K562 (cell line): Measurements from ENCODE around the gene FAM98C. TPM values are rescaled to one million over a fixed set of nuclear protein-coding genes. Genes with fewer than 3 reads are reported as not detected.

ENCODE experiments used
- ATAC-seq: fragments of 200-7000 bp; cut with Tn5 transposase; 3 replicates; pipeline ENCODE4 v1.9.1; 2020; ENCODE audit warnings: moderate library complexity
- BruUV-seq: library from RNA; stranded (reverse); fragments of 400-500 nt; replicated peaks from 2 replicates; lab custom pipeline; 2021; lab: Mats Ljungman, UMichigan
- CTCF ChIA-PET: fragments of 300-600 bp; formaldehyde crosslinking; extraction: SDS; loops from one replicate; lab custom pipeline; 2021; ENCODE audit warnings: low intra/inter-chr PET ratio; lab: Yijun Ruan, JAX
- POLR2A ChIA-PET: fragments of 300-600, 350-650 bp; sonication (Branson Sonifier 250); formaldehyde crosslinking; extraction: SDS; loops from one replicate; lab custom pipeline; 2021; ENCODE audit warnings: antibody characterized with exemption, inconsistent platforms; lab: Yijun Ruan, JAX
- DNase-seq, 4 experiments: peaks; one replicate each; pipeline versions ENCODE4 v3.0.0 to v3.0.0-alpha.2; 2011 to 2018; ENCODE audit warnings: low spot score in 3 of 4, mixed read lengths in 3 of 4; ENCODE audit errors: extremely low read depth in 1 of 4
- FAIRE-seq: peaks from 2 replicates; lab custom pipeline; 2011; peaks lifted over from hg19 to GRCh38; lab: Jason Lieb, UNC
- H2AFZ ChIP-seq: 2 replicates; pipeline ENCODE4 v1.6.0; 2011; ENCODE audit warnings: low read depth, low read length, control low read depth, inconsistent platforms
- H3K27ac ChIP-seq: fragments of 200-600 bp; 3 replicates; pipeline ENCODE4 v1.8.0; 2011; ENCODE audit warnings: low read depth, mild to moderate bottlenecking, control low read depth, inconsistent platforms, low read length, moderate library complexity, mixed read lengths; ENCODE audit errors: extremely low read depth
- H3K27me3 ChIP-seq, 2 experiments: fragments of 300-600 bp in 1 of 2; 2 replicates in 1 of 2; 3 replicates in 1 of 2; pipeline versions ENCODE4 v1.6.0 to v1.8.0; 2011; ENCODE audit warnings: inconsistent platforms in 2 of 2, low read length in 2 of 2, mild to moderate bottlenecking in 1 of 2, mixed read lengths in 1 of 2, moderate library complexity in 1 of 2; ENCODE audit not compliant: control insufficient read depth in 2 of 2, insufficient read depth in 2 of 2
- H3K36me3 ChIP-seq: fragments of 300-600 bp; 3 replicates; pipeline ENCODE4 v1.8.0; 2011; ENCODE audit warnings: mild to moderate bottlenecking, low read length, inconsistent platforms; ENCODE audit not compliant: control insufficient read depth, insufficient read depth
- H3K4me1 ChIP-seq, 2 experiments: fragments of 200-600 bp in 1 of 2; replicated peaks in 1 of 2; 2 replicates in 1 of 2; 3 replicates in 1 of 2; pipeline versions ENCODE4 v1.5.1 to v1.8.0; 2011; ENCODE audit warnings: inconsistent platforms in 2 of 2, low read length in 2 of 2, mild to moderate bottlenecking in 1 of 2, mixed read lengths in 1 of 2, moderate library complexity in 1 of 2; ENCODE audit not compliant: control insufficient read depth in 2 of 2, insufficient read depth in 2 of 2
- H3K4me2 ChIP-seq: 2 replicates; pipeline ENCODE4 v1.6.1; 2011; ENCODE audit warnings: low read length, control low read depth, inconsistent platforms, mixed read lengths; ENCODE audit not compliant: insufficient read depth
- H3K4me3 ChIP-seq: fragments of 200-600 bp; sonication (generic), shearing (Covaris generic); 2 replicates; pipeline ENCODE4 v1.5.1; 2016; ENCODE audit warnings: control low read depth, inconsistent platforms
- H3K79me2 ChIP-seq: fragments of 200-600 bp; 3 replicates; pipeline ENCODE4 v1.8.0; 2011; ENCODE audit warnings: low read length, inconsistent platforms; ENCODE audit not compliant: control insufficient read depth, insufficient read depth
- H3K9ac ChIP-seq, 2 experiments: 2 replicates each; pipeline versions ENCODE4 v1.6.0 to v1.6.1; 2011; ENCODE audit warnings: low read depth in 2 of 2, low read length in 2 of 2, control low read depth in 1 of 2, inconsistent platforms in 1 of 2, mild to moderate bottlenecking in 1 of 2, mixed read lengths in 1 of 2; ENCODE audit not compliant: insufficient read depth in 1 of 2
- H3K9me1 ChIP-seq: one replicate; pipeline ENCODE4 v1.6.0; 2011; ENCODE audit warnings: inconsistent platforms, mild to moderate bottlenecking, low read length, moderate library complexity; ENCODE audit not compliant: control insufficient read depth, insufficient read depth
- H3K9me3 ChIP-seq: replicated peaks from 2 replicates; pipeline ENCODE4 v1.5.1; 2011; ENCODE audit warnings: low read depth, low read length, inconsistent platforms; ENCODE audit not compliant: control insufficient read depth, insufficient read depth
- H4K20me1 ChIP-seq: replicated peaks from 2 replicates; pipeline ENCODE4 v1.6.1; 2011; ENCODE audit warnings: low read length, inconsistent platforms, mixed read lengths; ENCODE audit not compliant: control insufficient read depth, insufficient read depth
- CBFA2T2 ChIP-seq: fragments of 450-650 bp; conservative IDR thresholded peaks from 2 replicates; pipeline ENCODE4 v1.6.1; 2017; ENCODE audit warnings: mild to moderate bottlenecking
- CXXC5 ChIP-seq: fragments of 250-450 bp; sonication (Bioruptor Pico); IDR thresholded peaks from 2 replicates; pipeline ENCODE4 v1.8.0; 2022; ENCODE audit warnings: inconsistent platforms, mild to moderate bottlenecking, moderate library complexity
- HNRNPL ChIP-seq: fragments of 200-400 bp; formaldehyde crosslinking; IDR thresholded peaks from 2 replicates; pipeline ENCODE4 v1.6.1; 2017; ENCODE audit warnings: low read depth, mild to moderate bottlenecking, low read length
- HOXB6 ChIP-seq: fragments of 250-450 bp; sonication (Bioruptor Pico); IDR thresholded peaks from 2 replicates; pipeline ENCODE4 v1.5.1; 2022; ENCODE audit warnings: mild to moderate bottlenecking, borderline replicate concordance
- KAT2B ChIP-seq: IDR thresholded peaks from one replicate; pipeline ENCODE4 v1.6.1; 2012; ENCODE audit warnings: low read depth, mild to moderate bottlenecking, control low read depth, inconsistent platforms, low read length, moderate library complexity
- NFATC3 ChIP-seq: fragments of 450-650 bp; IDR thresholded peaks from 2 replicates; pipeline ENCODE4 v1.6.1; 2017; ENCODE audit warnings: mild to moderate bottlenecking
- PYGO2 ChIP-seq: fragments of 450-650 bp; IDR thresholded peaks from 2 replicates; pipeline ENCODE4 v1.6.1; 2016; ENCODE audit warnings: mild to moderate bottlenecking, missing genetic modification characterization, moderate library complexity, missing compliant biosample characterization
- SAP30 ChIP-seq: fragments of 200-600 bp; sonication (generic); IDR thresholded peaks from 2 replicates; pipeline ENCODE4 v1.6.1; 2012; ENCODE audit warnings: borderline replicate concordance, low read depth, mild to moderate bottlenecking, moderate library complexity, low read length, control low read depth, inconsistent platforms; ENCODE audit not compliant: insufficient read depth, poor library complexity, severe bottlenecking
- U2AF2 ChIP-seq: fragments of 200-400 bp; formaldehyde crosslinking; optimal IDR thresholded peaks from 2 replicates; pipeline ENCODE3; 2017; ENCODE audit warnings: low read depth, mild to moderate bottlenecking, low read length
- XRCC5 ChIP-seq: fragments of 200-400 bp; formaldehyde crosslinking; IDR thresholded peaks from 2 replicates; pipeline ENCODE4 v1.6.1; 2017; ENCODE audit warnings: low read depth, mild to moderate bottlenecking, low read length
- ZNF431 ChIP-seq: sonication (generic); formaldehyde crosslinking; IDR thresholded peaks from 2 replicates; pipeline ENCODE4 v1.8.0; 2022; ENCODE audit warnings: mild to moderate bottlenecking, missing genetic modification reagents
- ZNF584 ChIP-seq: fragments of 200-800 bp; sonication (Bioruptor generic); IDR thresholded peaks from 2 replicates; pipeline ENCODE4 v1.6.1; 2016; ENCODE audit warnings: low read depth, mild to moderate bottlenecking, missing genetic modification characterization, missing compliant biosample characterization
- WGBS: fragments of 100-300 bp; shearing (Covaris generic); methylation state at CpG from one replicate; pipeline ENCODE4 v1.1.6; 2016; ENCODE audit warnings: low coverage, mixed read lengths; ENCODE audit not compliant: insufficient coverage; ENCODE audit errors: missing lambda C conversion rate; 5-methylcytosine and 5-hydroxymethylcytosine counted together
- in situ Hi-C: fragments of 300-500 bp; cut with MboI; formaldehyde crosslinking; loops from 4 replicates; pipeline ENCODE4 v1.15.0; 2018; ENCODE audit warnings: inconsistent platforms, mixed read lengths
- intact Hi-C: fragments of 100-400 bp; cut with micrococcal nuclease; formaldehyde crosslinking; loops from 2 replicates; pipeline ENCODE4 v1.14.2; 2022
- polyA plus RNA-seq, 8 experiments: library from polyadenylated mRNA; depleted of rRNA in 4 of 8; stranded (reverse) in 5 of 8; unstranded in 3 of 8; fragments of >200 nt; fragmentation: Nextera tagmentation in 2 of 8; fragmentation: Illumina TruSeq in 1 of 8; extraction: Ambion mirVana in 2 of 8; extraction: Trizol in 1 of 8; gene quantifications; 2 replicates each; pipeline versions ENCODE4 v1.2.1 to v1.2.3, GENCODE V29; 2011 to 2014; ENCODE audit warnings: inconsistent platforms in 1 of 8, missing spikeins in 1 of 8
- total RNA-seq, 7 experiments: library from RNA; depleted of rRNA in 6 of 7; stranded (reverse); fragments of >200 nt in 6 of 7; fragmentation: Illumina TruSeq in 2 of 7; extraction: Trizol in 2 of 7; gene quantifications; 2 replicates each; pipeline versions ENCODE4 v1.2.1 to v1.2.3, GENCODE V29; 2011 to 2021; ENCODE audit warnings: low replicate concordance in 1 of 7
- TF ChIP-seq, protein P1 (sequence below): fragments of 250-450 bp; sonication (Bioruptor Pico); IDR thresholded peaks from 2 replicates; pipeline ENCODE4 v1.6.1; 2021; ENCODE audit warnings: mild to moderate bottlenecking
- TF ChIP-seq, protein P2 (sequence below): sonication (generic); formaldehyde crosslinking; IDR thresholded peaks from 2 replicates; pipeline ENCODE4 v1.8.0; 2022; ENCODE audit warnings: mild to moderate bottlenecking, missing genetic modification reagents
- TF ChIP-seq, protein P3 (sequence below): IDR thresholded peaks from 3 replicates; pipeline ENCODE4 v1.6.1; 2011; ENCODE audit warnings: borderline replicate concordance, mild to moderate bottlenecking, moderate library complexity; ENCODE audit not compliant: insufficient read length; ENCODE audit errors: extremely low read depth

Gene FAM98C
- total and polyA plus RNA-seq, 9 of the 15 experiments (the other 6 are each of a cell fraction or from before 2014, with no cell fraction given) = 1.7 to 43.8 (median 13.7) TPM

DNA sequence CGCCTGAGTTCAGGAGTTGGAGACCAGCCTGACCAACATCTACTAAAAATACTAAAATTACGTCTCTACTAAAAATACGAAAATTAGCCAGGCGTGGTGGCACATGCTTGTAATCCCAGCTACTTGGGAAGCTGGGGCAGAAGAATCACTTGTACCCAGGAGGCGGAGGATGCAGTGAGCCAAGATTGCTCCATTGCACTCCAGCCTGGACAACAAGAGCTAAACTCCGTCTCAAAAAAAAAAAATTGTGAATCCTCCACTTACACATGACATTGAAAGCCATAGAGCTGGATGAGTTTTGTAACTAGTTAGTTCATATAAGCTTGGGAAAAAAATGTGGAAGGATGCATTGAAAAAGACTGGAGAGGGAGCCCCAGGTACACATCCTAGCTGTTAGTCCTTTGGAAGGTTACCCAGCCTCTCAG, 29.0 kb upstream of the FAM98C start (continued):
- TF ChIP-seq ZNF584 (CRISPR knock-in tag) = 0 out of 2 replicates have a peak, but pooled peaks have one; percentile 73
- TF ChIP-seq U2AF2 = no peak
- TF ChIP-seq NFATC3 = 0 out of 2 replicates have a peak, but pooled peaks have one; percentile 14
- TF ChIP-seq KAT2B = no peak
- no peak for TF ChIP-seq CBFA2T2
- TF ChIP-seq HNRNPL = no peak

DNA sequence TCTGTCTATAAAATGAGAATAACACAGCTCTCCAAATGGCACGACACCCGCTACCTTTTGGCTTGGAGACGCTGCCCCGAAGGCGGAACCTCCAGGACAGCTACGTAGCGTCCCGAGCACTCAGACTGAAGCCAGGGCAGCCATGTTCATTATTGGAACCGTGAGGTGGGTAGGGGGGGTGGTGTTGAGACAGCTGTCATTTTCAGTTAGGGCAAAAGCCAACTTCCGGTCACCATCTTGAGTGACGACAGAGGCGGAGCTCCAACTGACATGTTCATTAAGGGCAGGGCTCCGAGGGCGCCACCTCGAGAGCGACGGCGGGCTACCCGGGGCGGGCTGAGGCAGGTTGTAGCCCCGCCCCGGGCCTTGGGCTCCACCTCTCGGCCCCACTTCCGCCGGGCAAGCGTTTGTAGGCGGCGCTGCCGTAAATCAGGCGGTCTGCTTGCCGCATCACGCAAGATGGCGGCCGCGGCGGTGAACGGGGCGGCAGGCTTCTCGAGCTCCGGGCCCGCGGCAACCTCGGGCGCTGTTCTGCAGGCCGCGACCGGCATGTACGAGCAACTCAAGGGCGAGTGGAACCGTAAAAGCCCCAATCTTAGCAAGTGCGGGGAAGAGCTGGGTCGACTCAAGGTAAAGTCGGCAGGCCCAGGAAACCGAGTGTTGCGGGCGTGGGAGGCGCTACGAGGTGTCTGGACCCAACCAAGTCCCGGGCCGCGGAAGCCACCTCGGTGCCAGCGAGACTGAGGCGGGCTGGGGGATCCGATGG, 28.4 kb upstream of the FAM98C start, which contains the start of gene PSMD8:
PSMD8 (plus strand) TSS at position 240 of the 766 bp plus-strand sequence; CDS start at position 271, 31 bp downstream.
- intact Hi-C loops (loop anchor here (1.0 kb wide), 1 partner anchor 38 kb away; no protein-coding TSS in a partner anchor), in situ Hi-C loops (no loop called here)
- peak; percentile 98 for FAIRE-seq
- no peaks in the 10 kb centered on the region; the same call in 1 of the 2 replicates for H3K9me3 ChIP-seq
- DNase-seq = peak; percentile 97 to 100 (median 98)
- H3K9me1 ChIP-seq = no peaks in the 10 kb centered on the region
- peaks cover 10 to 20% of the 10 kb centered on the region in 2 experiments; a peak in 4 of 5 replicates for H3K4me1 ChIP-seq
- ChIA-PET POLR2A (interaction anchor here (0.6 to 3.8 kb wide), 20 partner anchors 8 to 473 kb away, joined by 3 to 28 read pairs (median 4); partner anchors contain the start of genes FAM98C and GGN), CTCF (interaction anchor here (1.3 to 1.6 kb wide), 2 partner anchors 39 to 131 kb away, joined by 3 to 8 read pairs; no protein-coding TSS in a partner anchor)
- H3K9ac ChIP-seq = peak within 1 kb of the TSS; percentile 93 to 98
- H3K4me2 ChIP-seq = peak within 1 kb of the TSS; percentile 86
- peak within 1 kb of the TSS; percentile 94 for H3K27ac ChIP-seq
- H4K20me1 ChIP-seq = peaks cover 16% of the 10 kb centered on the region
- no TSS peak for BruUV-seq
- no peaks in the 10 kb centered on the region for H3K27me3 ChIP-seq
- peak within 1 kb of the TSS; percentile 88 for H3K4me3 ChIP-seq
- ATAC-seq = peak; percentile 99
- H3K36me3 ChIP-seq = peaks cover 38% of the 10 kb centered on the region; the same call in 2 of the 3 replicates
- H2AFZ ChIP-seq = peak within 1 kb of the TSS; percentile 96
- H3K79me2 ChIP-seq = peaks cover 43% of the 10 kb centered on the region
- under 1% methylated on average over 65 of the region's 65 CpGs for WGBS
- TF ChIP-seq HOXB6 (CRISPR knock-in tag) (no peak), CXXC5 (CRISPR knock-in tag) (peak; percentile 97), PYGO2 (tag) (no peak; the same call in 1 of the 2 replicates), ZNF431 (CRISPR knock-in tag) (0 out of 2 replicates have a peak, but pooled peaks have one; percentile 37), SAP30 (no peak), XRCC5 (peak; percentile 73)
- TF ChIP-seq, protein P1, sequence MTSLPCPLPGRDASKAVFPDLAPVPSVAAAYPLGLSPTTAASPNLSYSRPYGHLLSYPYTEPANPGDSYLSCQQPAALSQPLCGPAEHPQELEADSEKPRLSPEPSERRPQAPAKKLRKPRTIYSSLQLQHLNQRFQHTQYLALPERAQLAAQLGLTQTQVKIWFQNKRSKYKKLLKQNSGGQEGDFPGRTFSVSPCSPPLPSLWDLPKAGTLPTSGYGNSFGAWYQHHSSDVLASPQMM = no peak
- TF ChIP-seq, protein P2, sequence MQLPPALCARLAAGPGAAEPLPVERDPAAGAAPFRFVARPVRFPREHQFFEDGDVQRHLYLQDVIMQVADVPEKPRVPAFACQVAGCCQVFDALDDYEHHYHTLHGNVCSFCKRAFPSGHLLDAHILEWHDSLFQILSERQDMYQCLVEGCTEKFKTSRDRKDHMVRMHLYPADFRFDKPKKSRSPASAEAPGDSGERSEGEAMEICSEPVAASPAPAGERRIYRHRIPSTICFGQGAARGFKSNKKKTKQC = peak; percentile 84; the same call in 1 of the 2 replicates
- TF ChIP-seq, protein P3, sequence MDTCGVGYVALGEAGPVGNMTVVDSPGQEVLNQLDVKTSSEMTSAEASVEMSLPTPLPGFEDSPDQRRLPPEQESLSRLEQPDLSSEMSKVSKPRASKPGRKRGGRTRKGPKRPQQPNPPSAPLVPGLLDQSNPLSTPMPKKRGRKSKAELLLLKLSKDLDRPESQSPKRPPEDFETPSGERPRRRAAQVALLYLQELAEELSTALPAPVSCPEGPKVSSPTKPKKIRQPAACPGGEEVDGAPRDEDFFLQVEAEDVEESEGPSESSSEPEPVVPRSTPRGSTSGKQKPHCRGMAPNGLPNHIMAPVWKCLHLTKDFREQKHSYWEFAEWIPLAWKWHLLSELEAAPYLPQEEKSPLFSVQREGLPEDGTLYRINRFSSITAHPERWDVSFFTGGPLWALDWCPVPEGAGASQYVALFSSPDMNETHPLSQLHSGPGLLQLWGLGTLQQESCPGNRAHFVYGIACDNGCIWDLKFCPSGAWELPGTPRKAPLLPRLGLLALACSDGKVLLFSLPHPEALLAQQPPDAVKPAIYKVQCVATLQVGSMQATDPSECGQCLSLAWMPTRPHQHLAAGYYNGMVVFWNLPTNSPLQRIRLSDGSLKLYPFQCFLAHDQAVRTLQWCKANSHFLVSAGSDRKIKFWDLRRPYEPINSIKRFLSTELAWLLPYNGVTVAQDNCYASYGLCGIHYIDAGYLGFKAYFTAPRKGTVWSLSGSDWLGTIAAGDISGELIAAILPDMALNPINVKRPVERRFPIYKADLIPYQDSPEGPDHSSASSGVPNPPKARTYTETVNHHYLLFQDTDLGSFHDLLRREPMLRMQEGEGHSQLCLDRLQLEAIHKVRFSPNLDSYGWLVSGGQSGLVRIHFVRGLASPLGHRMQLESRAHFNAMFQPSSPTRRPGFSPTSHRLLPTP = no peak
